NCI-H187 treated with DMSO at 0.1 percent for 48 hours (cell line): ENCODE measurements around the gene CREG2.
A peak's percentile ranks its signal among the peaks of the same experiment; 100 is the strongest.
"Not testable (repeated sequence)": the region's sequence is repeated elsewhere in the genome, so short reads cannot be mapped to it uniquely, and the experiment has no call there.

Experiments
- DNase-seq: peaks from one replicate; lab custom pipeline; 2025; lab: John Stamatoyannopoulos, UW

CREG2 gene

GRCh38 chr2:101344137-101344536, 43.2 kb downstream of the CREG2 start:
- DNase-seq, result no peak

- no peak for DNase-seq
Observed at GRCh38 chr2:101342625-101343008, 44.7 kb downstream of the CREG2 start.

GRCh38 chr2:101341901-101342624, 45.2 kb downstream of the CREG2 start:
- no peak for DNase-seq

- no peak for DNase-seq
Observed at GRCh38 chr2:101341421-101341820, 45.9 kb downstream of the CREG2 start.

GRCh38 chr2:101340141-101340551, 47.2 kb downstream of the CREG2 start:
- DNase-seq, result no peak

- no peak for DNase-seq
Observed at GRCh38 chr2:101339266-101339880, 47.9 kb downstream of the CREG2 start.

- no peak for DNase-seq
Observed at GRCh38 chr2:101337877-101338276, 49.4 kb downstream of the CREG2 start.

GRCh38 chr2:101332885-101333766, 54.2 kb downstream of the CREG2 start:
- no peak for DNase-seq

- no peak for DNase-seq
Observed at GRCh38 chr2:101331202-101331601, 56.1 kb downstream of the CREG2 start.

GRCh38 chr2:101330253-101330933, 56.9 kb downstream of the CREG2 start:
- DNase-seq, result no peak

GRCh38 chr2:101329026-101329425, 58.3 kb downstream of the CREG2 start:
- no peak for DNase-seq

GRCh38 chr2:101328474-101329007, 58.8 kb downstream of the CREG2 start:
- no peak for DNase-seq

- no peak for DNase-seq
Observed at GRCh38 chr2:101327863-101328394, 59.4 kb downstream of the CREG2 start.

GRCh38 chr2:101325425-101325824, 61.9 kb downstream of the CREG2 start:
- no peak for DNase-seq

GRCh38 chr2:101316568-101316967, 70.7 kb downstream of the CREG2 start:
- DNase-seq, result not testable (repeated sequence)

- no peak for DNase-seq
Observed at GRCh38 chr2:101311696-101312017, 75.6 kb downstream of the CREG2 start.

- DNase-seq, result no peak
Observed at GRCh38 chr2:101310834-101311695, 76.2 kb downstream of the CREG2 start.

GRCh38 chr2:101310090-101310833, 77.0 kb downstream of the CREG2 start:
- no peak for DNase-seq

GRCh38 chr2:101308432-101309210, 78.7 kb downstream of the CREG2 start, which contains the start of gene RNF149:
TSS of gene RNF149 (minus strand) at chr2:101308701. CDS start at chr2:101308588, 113 bp downstream.
- DNase-seq, result peak; percentile 19
